Natural killer cell treated with Interleukin-12 subunit alpha and Interleukin-12 subunit beta and Interleukin-15 and Interleukin-18, amount 100 ng/mL, for 72 hours (primary cell): ENCODE results near the gene ZNF800. TPM values are rescaled to one million over a fixed set of nuclear protein-coding genes. Genes with fewer than 3 reads are reported as not detected.

Experiments used
- ATAC-seq, 2 donors: fragments of 150-1000 bp; cut with Tn5 transposase in 1 of 2; sonication (Bioruptor Pico), chemical (Tn5 transposase) in 1 of 2; 2 replicates each; pipeline ENCODE4 v1.10.0; 2021
- DNase-seq: peaks from one replicate; pipeline ENCODE4 v3.0.0; 2022; ENCODE audit warnings: low spot score
- H3K27ac Mint-ChIP-seq, 2 donors: 1 replicate in 1 of 2; 2 replicates in 1 of 2; pipeline ENCODE4 v1.8.0; 2022; ENCODE audit warnings: mixed read lengths in 2 of 2, mild to moderate bottlenecking in 1 of 2, moderate library complexity in 1 of 2
- H3K27me3 Mint-ChIP-seq, 2 donors: 1 replicate in 1 of 2; 2 replicates in 1 of 2; pipeline ENCODE4 v1.8.0; 2022; ENCODE audit warnings: mixed read lengths in 2 of 2
- H3K36me3 Mint-ChIP-seq: one replicate; pipeline ENCODE4 v1.8.0; 2022; ENCODE audit warnings: mixed read lengths
- H3K4me1 Mint-ChIP-seq, 2 donors: 1 replicate in 1 of 2; 2 replicates in 1 of 2; pipeline ENCODE4 v1.8.0; 2022; ENCODE audit warnings: low read depth in 2 of 2, mixed read lengths in 2 of 2, mild to moderate bottlenecking in 1 of 2
- H3K4me3 Mint-ChIP-seq: one replicate; pipeline ENCODE4 v1.8.0; 2022; ENCODE audit warnings: mixed read lengths
- H3K9me3 Mint-ChIP-seq: 2 replicates; pipeline ENCODE4 v1.8.0; 2022; ENCODE audit warnings: mixed read lengths
- total RNA-seq, 2 donors: library from RNA; stranded (reverse); gene quantifications; one replicate each; pipeline ENCODE4 v1.2.3, GENCODE V29; 2022

Gene ZNF800
- total RNA-seq, 2 donors from 2014 or later = 52.8 to 56.3 TPM

- peaks cover 50 to 72% of the 10 kb centered on the region in 2 donors for H3K4me1 Mint-ChIP-seq
- no peaks in the 10 kb centered on the region for H3K27me3 Mint-ChIP-seq
- H3K4me3 Mint-ChIP-seq = no peak overlapping the region
- no peak for ATAC-seq
- peak overlapping the region in 1 of 2 donors; percentile 74 for H3K27ac Mint-ChIP-seq
- H3K36me3 Mint-ChIP-seq = peaks cover 8% of the 10 kb centered on the region
- DNase-seq = no peak
- no peaks in the 10 kb centered on the region for H3K9me3 Mint-ChIP-seq
Measured at GRCh38 chr7:127380479-127380878, 12.0 kb downstream of the ZNF800 start.

- Mint-ChIP-seq H3K36me3 (peaks cover 9% of the 10 kb centered on the region), H3K4me1 (peaks cover 49 to 69% of the 10 kb centered on the region in 2 donors)
Measured at GRCh38 chr7:127379642-127380041, 12.9 kb downstream of the ZNF800 start.

GRCh38 chr7:127378537-127378936, 14.0 kb downstream of the ZNF800 start:
- no peak overlapping the region for H3K4me3 Mint-ChIP-seq
- peaks cover 49 to 67% of the 10 kb centered on the region in 2 donors for H3K4me1 Mint-ChIP-seq
- H3K27me3 Mint-ChIP-seq = no peaks in the 10 kb centered on the region
- H3K9me3 Mint-ChIP-seq = no peaks in the 10 kb centered on the region
- no peak overlapping the region for H3K27ac Mint-ChIP-seq
- ATAC-seq (no peak), DNase-seq (no peak)
- H3K36me3 Mint-ChIP-seq = peaks cover 14% of the 10 kb centered on the region

More at GRCh38 chr7:127379642-127380041, 12.9 kb downstream of the ZNF800 start:
- no peaks in the 10 kb centered on the region for H3K9me3 Mint-ChIP-seq
- no peak overlapping the region for H3K4me3 Mint-ChIP-seq
- peak overlapping the region in 1 of 2 donors; percentile 74 for H3K27ac Mint-ChIP-seq
- H3K27me3 Mint-ChIP-seq = no peaks in the 10 kb centered on the region
- ATAC-seq = no peak
- no peak for DNase-seq

- no peaks in the 10 kb centered on the region for H3K9me3 Mint-ChIP-seq
- H3K27me3 Mint-ChIP-seq = no peaks in the 10 kb centered on the region
- DNase-seq (no peak), ATAC-seq (no peak)
- H3K36me3 Mint-ChIP-seq = peaks cover 12% of the 10 kb centered on the region
- no peak overlapping the region for H3K4me3 Mint-ChIP-seq
- H3K27ac Mint-ChIP-seq = peak overlapping the region; percentile 9 to 39
- H3K4me1 Mint-ChIP-seq = peaks cover 40 to 56% of the 10 kb centered on the region in 2 donors
Measured at GRCh38 chr7:127377425-127377824, 15.1 kb downstream of the ZNF800 start.

GRCh38 chr7:127375631-127376030, 16.9 kb downstream of the ZNF800 start:
- H3K36me3 Mint-ChIP-seq = peaks cover 6% of the 10 kb centered on the region
- ATAC-seq (peak in 1 of 2 donors; percentile 87), DNase-seq (no peak)
- no peak overlapping the region for H3K4me3 Mint-ChIP-seq
- H3K9me3 Mint-ChIP-seq = no peaks in the 10 kb centered on the region
- H3K27me3 Mint-ChIP-seq = no peaks in the 10 kb centered on the region
- H3K4me1 Mint-ChIP-seq = peaks cover 27 to 39% of the 10 kb centered on the region in 2 donors
- H3K27ac Mint-ChIP-seq = no peak overlapping the region

- Mint-ChIP-seq H3K4me3 (no peak overlapping the region), H3K27me3 (no peaks in the 10 kb centered on the region), H3K36me3 (peaks cover 10% of the 10 kb centered on the region), H3K4me1 (peaks cover 19 to 25% of the 10 kb centered on the region in 2 donors), H3K27ac (no peak overlapping the region), H3K9me3 (no peaks in the 10 kb centered on the region)
- DNase-seq (no peak), ATAC-seq (no peak)
Measured at GRCh38 chr7:127367679-127368078, 24.8 kb downstream of the ZNF800 start.

GRCh38 chr7:127366680-127367079, 25.8 kb downstream of the ZNF800 start:
- ATAC-seq = no peak

GRCh38 chr7:127365957-127366315, 26.6 kb downstream of the ZNF800 start:
- no peak overlapping the region for H3K27ac Mint-ChIP-seq
- no peak overlapping the region for H3K4me3 Mint-ChIP-seq
- H3K36me3 Mint-ChIP-seq = peaks cover 10% of the 10 kb centered on the region
- DNase-seq = no peak
- no peaks in the 10 kb centered on the region for H3K27me3 Mint-ChIP-seq
- ATAC-seq = no peak
- H3K4me1 Mint-ChIP-seq = peaks cover 19 to 25% of the 10 kb centered on the region in 2 donors
- H3K9me3 Mint-ChIP-seq = no peaks in the 10 kb centered on the region

More at GRCh38 chr7:127366680-127367079, 25.8 kb downstream of the ZNF800 start:
- DNase-seq = no peak
- no peaks in the 10 kb centered on the region for H3K9me3 Mint-ChIP-seq
- H3K27me3 Mint-ChIP-seq = no peaks in the 10 kb centered on the region
- H3K36me3 Mint-ChIP-seq = peaks cover 10% of the 10 kb centered on the region
- H3K4me1 Mint-ChIP-seq = peaks cover 19 to 25% of the 10 kb centered on the region in 2 donors
- no peak overlapping the region for H3K4me3 Mint-ChIP-seq
- H3K27ac Mint-ChIP-seq = no peak overlapping the region

GRCh38 chr7:127365164-127365956, 27.1 kb downstream of the ZNF800 start:
- DNase-seq = no peak
- no peak overlapping the region for H3K4me3 Mint-ChIP-seq
- no peaks in the 10 kb centered on the region for H3K9me3 Mint-ChIP-seq
- H3K27me3 Mint-ChIP-seq = no peaks in the 10 kb centered on the region
- H3K36me3 Mint-ChIP-seq = peaks cover 10% of the 10 kb centered on the region
- peaks cover 19 to 25% of the 10 kb centered on the region in 2 donors for H3K4me1 Mint-ChIP-seq
- H3K27ac Mint-ChIP-seq = no peak overlapping the region
- no peak for ATAC-seq

GRCh38 chr7:127362364-127363027, 30.0 kb downstream of the ZNF800 start:
- no peaks in the 10 kb centered on the region for H3K27me3 Mint-ChIP-seq
- H3K9me3 Mint-ChIP-seq = no peaks in the 10 kb centered on the region
- DNase-seq = no peak
- ATAC-seq = no peak
- peaks cover 10 to 15% of the 10 kb centered on the region in 2 donors for H3K4me1 Mint-ChIP-seq
- H3K27ac Mint-ChIP-seq = no peak overlapping the region
- no peak overlapping the region for H3K4me3 Mint-ChIP-seq
- H3K36me3 Mint-ChIP-seq = peaks cover 9% of the 10 kb centered on the region

GRCh38 chr7:127361736-127362135, 30.8 kb downstream of the ZNF800 start:
- H3K4me3 Mint-ChIP-seq = no peak overlapping the region
- DNase-seq (no peak), ATAC-seq (no peak)
- H3K36me3 Mint-ChIP-seq = peaks cover 9% of the 10 kb centered on the region
- H3K27ac Mint-ChIP-seq = no peak overlapping the region
- no peaks in the 10 kb centered on the region for H3K27me3 Mint-ChIP-seq
- peaks cover 7 to 15% of the 10 kb centered on the region in 2 donors for H3K4me1 Mint-ChIP-seq
- no peaks in the 10 kb centered on the region for H3K9me3 Mint-ChIP-seq

- H3K36me3 Mint-ChIP-seq = peaks cover 15% of the 10 kb centered on the region
- H3K4me3 Mint-ChIP-seq = no peak overlapping the region
- DNase-seq = no peak
- peaks cover 14 to 17% of the 10 kb centered on the region in 2 donors for H3K4me1 Mint-ChIP-seq
- ATAC-seq = no peak
- no peaks in the 10 kb centered on the region for H3K9me3 Mint-ChIP-seq
- H3K27ac Mint-ChIP-seq = no peak overlapping the region
- H3K27me3 Mint-ChIP-seq = no peaks in the 10 kb centered on the region
Measured at GRCh38 chr7:127359011-127359410, 33.5 kb downstream of the ZNF800 start.

- H3K27ac Mint-ChIP-seq = no peak overlapping the region
- no peak overlapping the region for H3K4me3 Mint-ChIP-seq
- DNase-seq (no peak), ATAC-seq (no peak)
- H3K9me3 Mint-ChIP-seq = no peaks in the 10 kb centered on the region
- peaks cover 19 to 35% of the 10 kb centered on the region in 2 donors for H3K4me1 Mint-ChIP-seq
- H3K36me3 Mint-ChIP-seq = peaks cover 15% of the 10 kb centered on the region
- H3K27me3 Mint-ChIP-seq = no peaks in the 10 kb centered on the region
Measured at GRCh38 chr7:127353897-127354296, 38.6 kb downstream of the ZNF800 start.

GRCh38 chr7:127350586-127350985, 41.9 kb downstream of the ZNF800 start:
- H3K9me3 Mint-ChIP-seq = no peaks in the 10 kb centered on the region
- no peak overlapping the region for H3K4me3 Mint-ChIP-seq
- ATAC-seq (no peak), DNase-seq (no peak)
- H3K27ac Mint-ChIP-seq = peak overlapping the region in 1 of 2 donors; percentile 8
- peaks cover 6% of the 10 kb centered on the region for H3K36me3 Mint-ChIP-seq
- H3K27me3 Mint-ChIP-seq = no peaks in the 10 kb centered on the region
- H3K4me1 Mint-ChIP-seq = peaks cover 26 to 44% of the 10 kb centered on the region in 2 donors
